Measurements from ENCODE around the gene HPRT1.

DNA sequence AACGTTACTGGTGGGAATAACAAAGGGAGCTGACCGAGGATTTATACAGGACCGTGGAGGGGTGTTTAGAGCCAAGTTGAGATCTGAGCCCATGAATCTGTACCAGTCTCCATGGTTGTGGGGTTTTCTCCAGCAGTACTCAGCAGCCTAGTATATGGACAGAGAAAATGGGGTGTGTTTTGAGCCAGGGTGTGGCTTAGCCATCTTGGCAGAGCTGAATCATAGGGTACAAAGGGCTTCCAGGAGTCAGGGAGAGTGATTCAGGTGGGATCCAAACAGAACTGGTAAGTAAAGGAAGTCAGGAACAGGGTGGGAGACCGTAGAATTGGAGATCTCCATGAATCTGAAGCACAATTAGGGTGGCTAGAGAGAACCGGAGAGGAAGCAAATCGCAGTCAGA lies 7.4 kb upstream of the HPRT1 start:
- TF ChIP-seq, protein P1, sequence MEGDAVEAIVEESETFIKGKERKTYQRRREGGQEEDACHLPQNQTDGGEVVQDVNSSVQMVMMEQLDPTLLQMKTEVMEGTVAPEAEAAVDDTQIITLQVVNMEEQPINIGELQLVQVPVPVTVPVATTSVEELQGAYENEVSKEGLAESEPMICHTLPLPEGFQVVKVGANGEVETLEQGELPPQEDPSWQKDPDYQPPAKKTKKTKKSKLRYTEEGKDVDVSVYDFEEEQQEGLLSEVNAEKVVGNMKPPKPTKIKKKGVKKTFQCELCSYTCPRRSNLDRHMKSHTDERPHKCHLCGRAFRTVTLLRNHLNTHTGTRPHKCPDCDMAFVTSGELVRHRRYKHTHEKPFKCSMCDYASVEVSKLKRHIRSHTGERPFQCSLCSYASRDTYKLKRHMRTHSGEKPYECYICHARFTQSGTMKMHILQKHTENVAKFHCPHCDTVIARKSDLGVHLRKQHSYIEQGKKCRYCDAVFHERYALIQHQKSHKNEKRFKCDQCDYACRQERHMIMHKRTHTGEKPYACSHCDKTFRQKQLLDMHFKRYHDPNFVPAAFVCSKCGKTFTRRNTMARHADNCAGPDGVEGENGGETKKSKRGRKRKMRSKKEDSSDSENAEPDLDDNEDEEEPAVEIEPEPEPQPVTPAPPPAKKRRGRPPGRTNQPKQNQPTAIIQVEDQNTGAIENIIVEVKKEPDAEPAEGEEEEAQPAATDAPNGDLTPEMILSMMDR (IDR thresholded peaks at IDR 0.05 in 4 of 5, conservative IDR thresholded peaks at IDR 0.05 in 1 of 5): no peak
- TF ChIP-seq POLR2A (IDR thresholded peaks at IDR 0.05): no peak
